ENCODE data around the gene TRPV4.
A peak's percentile ranks its signal among the peaks of the same experiment; 100 is the strongest.

TRPV4 gene

DNA sequence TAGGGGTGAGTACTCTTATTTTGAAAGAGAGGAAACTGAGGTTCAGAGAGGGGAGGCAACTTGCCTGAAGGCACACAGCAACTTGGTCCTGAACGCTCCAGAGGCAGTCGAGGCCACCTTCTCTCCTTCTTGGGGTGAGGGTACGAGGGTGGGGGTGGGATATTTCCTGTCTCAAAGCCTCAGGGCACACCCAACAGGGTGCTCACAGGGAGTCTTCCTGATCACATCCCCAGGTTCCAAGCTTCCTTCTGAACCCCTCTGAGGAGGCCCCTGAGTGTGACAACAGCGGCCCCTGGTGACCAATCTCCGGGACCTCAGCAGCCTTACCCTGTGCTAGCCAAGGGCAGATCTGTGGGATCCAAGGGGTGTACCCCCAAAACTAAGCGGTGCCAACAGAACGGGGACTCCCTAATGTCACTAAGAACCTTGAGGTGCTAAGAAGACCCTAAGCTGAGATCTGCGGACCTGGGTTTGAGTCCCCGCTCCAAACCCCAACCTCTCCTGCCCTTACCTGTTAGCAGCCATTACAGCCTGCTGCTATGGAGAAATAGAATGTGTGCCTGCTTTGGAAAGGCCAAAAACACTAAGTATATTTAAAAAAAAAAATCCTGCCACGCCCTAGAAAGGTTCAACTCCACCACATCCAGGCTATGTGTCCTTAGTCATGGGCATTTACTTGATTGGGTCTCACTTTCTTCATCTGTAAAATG is 57.9 kb downstream of the TRPV4 start:
- DNase-seq = peak; percentile 60

DNA sequence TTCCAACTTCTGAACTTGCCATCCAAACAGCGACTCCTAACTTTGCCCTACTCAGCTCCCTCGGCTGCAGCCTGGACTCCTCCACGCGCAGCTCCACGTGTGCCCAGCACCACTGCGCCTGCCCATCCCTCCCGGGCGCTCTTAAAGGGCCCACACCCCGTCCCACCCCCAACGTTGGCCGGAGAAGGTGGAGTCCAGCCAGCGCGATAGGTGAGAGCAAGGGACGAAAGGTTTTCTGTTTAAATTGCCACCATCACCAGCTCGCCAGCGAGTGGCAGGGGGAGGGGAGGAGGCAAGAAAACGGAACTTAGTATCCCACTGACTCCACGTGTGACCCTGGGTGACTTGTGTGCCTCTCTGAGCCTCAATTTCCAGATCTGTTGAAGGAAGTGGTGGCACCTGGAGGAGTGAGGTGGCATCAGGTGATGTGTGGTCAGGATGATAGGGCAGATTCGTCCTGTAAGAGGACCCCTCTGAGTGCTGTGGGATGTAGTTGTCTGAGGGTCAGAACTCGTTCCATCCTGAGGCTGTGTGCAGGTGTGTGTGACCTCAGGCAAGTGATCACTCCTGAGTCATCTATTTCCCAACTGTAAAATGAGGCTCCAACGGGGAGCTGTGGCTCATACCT is 59.7 kb downstream of the TRPV4 start:
- DNase-seq = no peak

DNA sequence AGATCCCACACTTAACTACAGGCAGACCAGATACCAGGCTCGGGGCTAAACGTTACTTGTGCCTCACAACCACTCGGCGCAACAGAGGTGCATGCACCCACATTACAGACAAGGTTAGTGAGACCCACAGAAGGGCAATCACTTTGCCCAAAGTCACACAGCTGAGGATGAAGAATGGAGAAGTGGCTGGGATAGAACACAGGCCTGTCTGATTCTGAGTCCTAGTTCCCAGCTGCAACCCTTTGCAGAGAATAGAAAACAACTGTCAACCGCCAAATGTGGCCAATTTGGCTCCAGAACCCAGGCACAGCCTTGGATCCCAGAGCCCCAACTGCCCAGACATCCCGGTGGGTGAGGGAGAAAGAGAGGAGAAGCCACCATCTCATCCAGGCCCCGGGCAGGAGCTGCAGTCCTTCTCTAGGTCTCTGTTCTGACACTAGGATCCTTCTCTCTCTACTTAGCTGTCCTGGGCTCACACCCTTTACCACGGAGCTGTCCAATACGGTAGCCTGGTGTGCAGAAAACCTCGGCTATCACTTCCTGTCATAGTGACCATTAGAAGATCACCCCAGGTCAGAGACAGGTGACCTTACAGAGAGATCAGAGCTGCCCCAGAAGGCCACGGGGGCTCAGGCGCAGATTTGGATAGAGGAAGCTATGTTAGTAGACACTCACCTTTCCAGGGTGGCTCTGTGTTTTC is 60.4 kb downstream of the TRPV4 start:
- no peak for DNase-seq

DNA sequence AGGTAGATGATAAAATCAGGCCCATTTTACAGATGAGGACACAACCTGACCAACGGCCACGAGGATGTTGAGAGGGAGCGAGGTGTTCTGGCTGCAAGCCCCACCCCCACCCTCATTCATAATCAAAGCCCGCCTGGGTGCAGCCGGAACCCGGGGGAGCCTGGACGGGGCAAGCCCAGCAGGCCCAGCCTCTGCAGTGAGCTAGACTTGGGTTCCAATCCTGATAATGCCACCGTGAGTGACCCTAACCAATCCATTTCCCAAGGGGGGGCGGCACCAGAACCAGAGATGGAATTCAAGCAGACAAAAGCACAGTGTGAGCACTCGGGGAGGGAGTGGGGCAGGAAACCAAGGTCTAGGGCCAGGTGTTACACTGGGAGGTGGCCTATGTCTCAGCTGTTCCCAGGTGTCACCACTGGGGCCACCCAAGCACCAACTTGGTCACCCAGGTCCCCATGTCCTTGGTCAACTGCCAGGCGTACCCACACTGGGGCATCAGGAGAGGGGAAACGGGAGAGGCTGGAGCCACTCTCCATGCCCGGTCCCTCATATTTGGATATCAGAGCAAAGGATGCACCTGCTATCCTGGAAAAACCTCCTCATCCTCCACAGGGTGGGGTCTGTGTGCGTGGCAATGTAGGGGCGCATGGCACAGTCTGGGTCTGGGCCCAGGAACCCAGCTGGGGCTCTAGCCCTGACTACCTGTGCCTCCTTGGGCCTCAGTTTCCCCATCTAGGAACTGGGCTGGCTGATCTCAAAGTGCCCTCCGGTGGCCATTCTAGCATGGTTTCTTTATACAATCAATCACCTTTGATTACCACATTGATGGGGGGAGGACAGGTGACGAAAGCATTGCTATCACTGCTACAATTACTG is 61.2 kb downstream of the TRPV4 start:
- DNase-seq = no peak

DNA sequence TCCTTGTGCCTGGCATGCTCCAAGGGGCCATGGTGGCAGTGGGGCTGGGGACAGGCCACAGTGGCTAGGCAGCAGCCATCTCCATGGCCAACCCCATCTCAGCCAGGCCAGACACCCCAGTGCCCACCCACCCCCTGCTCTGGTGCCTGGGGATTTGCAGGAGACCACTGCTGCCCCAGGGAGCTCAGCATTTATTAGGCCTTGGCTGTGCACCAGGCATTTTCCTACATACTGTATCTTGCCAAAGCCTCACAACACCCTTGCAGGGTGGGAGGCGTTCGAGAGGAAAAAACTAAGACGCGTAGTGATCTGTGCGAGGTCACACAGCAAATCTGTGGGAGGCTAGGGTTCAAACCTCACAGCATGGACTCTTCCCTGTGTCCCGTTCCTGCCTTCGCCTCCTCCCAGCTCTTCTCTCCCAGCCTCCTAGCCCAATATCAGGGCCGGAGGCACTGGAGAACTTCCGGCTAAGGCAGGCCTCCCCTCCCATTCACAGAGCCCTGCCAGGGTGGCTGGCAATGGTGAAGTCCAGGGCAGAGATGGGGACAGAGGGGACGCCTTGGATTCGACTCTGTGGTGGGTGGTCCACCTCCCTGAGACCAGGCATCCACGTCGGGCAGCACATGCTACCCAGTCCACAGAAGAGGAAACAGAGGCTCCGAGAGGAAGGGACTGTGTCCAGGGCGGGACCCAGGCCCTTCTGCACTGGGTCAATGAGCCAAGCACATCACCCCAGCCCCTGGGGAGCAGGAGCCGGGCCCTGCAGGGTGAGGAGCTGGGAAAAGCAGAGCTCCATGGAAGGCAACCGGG is 62.1 kb downstream of the TRPV4 start:
- DNase-seq = no peak

DNA sequence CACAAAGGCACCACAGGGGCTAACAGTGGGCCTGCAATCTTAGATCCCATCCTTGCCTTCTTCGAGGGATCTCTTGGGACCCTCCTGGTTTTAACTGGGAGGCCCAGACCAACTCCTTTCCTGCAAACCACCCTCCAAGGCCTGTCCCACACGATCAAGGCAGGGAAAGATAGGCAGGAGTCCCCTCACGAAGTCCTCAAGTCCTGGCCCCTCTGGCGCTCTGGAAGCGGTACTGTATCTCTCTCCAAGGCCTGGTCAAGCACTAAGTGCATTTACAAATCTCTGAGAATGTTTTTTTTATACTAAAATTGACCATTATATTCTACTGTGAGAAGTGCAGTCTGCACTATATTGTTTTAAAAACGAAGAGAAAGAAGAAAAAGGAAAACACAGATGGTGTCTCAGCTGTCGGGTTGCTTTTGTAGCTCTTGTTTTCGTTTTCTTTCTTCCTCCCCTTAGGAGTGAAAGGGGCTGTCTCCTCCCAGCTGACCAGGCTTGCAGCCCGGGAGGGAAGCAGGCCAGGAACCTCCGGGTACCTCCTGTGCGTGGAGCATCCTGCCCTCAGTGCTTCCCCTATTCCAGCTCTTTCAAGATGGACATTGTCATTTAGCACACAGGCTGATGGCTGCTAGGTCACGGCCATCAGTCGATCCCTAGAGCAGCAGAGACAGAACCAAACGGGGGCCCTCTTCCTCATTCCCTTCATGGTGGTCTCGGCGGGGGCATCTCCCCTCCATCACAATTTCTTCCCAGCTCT is 62.9 kb downstream of the TRPV4 start:
- DNase-seq = no peak

DNA sequence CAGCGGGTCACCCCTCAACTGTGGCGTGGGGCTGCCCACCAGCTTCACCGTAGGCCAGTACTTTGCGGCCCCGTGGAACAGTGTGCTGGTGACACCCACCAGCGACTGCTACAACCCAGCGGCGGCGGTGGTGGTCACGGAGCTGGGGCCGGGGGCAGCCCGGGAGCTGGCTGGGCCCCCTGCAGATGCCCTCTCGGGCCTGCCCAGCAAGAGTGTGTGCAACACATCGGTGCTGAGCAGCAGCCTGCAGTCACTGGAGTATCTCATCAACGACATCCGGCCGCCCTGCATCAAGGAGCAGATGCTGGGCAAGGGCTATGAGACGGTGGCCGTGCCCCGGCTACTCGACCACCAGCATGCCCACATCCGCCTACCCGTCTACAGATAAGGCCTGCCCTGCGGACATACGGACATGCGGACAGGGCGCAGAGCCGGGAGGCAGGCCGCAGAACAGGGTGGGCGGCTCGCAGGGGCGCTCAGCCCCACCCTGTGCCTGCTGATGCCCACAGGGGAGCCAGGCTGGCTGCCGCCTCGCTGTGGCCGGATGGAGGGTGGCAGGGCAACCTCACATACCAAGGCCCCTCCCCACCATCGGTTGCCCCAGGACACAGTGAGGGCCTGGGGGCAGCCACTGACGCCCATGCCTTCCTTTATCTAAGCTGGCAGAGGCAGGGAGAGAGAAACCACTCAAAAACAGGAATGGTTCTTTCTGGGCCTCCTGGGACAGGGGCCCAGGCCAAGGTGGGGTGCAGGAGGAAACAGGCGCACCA is 64.1 kb downstream of the TRPV4 start:
- DNase-seq = no peak

DNA sequence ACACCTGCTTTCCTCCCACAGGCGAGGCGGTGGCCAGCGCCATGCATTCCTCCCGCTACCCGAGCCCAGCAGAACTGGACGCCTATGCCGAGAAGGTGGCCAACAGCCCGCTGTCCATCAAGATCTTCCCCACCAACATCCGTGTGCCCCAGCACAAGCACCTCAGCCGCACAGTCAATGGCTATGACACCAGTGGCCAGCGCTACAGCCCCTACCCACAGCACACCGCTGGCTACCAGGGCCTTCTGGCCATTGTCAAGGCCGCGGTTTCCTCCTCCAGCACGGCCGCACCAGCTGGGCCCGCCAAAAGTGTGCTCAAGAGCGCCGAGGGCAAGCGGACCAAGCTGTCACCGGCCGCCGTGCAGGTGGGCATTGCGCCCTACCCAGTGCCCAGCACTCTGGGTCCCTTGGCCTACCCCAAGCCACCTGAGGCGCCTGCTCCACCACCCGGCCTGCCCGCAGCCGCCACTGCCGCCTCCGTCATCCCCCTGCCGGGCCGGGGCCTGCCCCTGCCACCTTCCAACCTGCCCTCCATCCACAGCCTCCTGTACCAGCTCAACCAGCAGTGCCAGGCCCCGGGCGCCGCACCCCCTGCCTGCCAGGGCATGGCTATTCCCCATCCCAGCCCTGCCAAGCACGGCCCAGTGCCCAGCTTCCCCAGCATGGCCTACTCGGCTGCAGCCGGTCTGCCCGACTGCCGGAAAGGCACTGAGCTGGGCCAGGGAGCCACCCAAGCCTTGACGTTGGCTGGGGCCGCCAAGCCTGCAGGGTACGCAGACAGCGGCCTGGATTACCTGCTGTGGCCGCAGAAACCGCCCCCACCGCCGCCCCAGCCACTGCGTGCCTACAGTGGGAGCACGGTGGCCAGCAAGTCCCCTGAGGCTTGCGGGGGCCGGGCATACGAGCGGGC is 65.0 kb downstream of the TRPV4 start:
- no peak for DNase-seq

DNA sequence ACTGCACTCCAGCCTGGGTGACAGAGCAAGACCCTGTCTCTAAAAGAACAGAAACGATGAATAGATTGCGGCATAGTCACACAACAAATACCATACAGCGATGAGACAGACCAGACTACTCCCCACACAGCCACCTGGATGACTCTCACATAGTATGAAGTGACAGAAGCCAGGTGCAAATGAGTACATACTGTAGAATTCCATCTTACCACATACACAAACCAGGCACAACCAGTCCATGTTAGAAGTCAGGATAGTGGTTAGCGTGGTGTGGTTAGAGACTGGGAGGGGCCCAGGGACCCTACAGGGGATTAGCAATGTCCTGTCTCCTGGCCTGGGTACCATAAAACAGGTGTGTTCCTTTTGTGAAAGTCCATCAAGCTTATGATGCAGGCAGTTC is 65.7 kb downstream of the TRPV4 start:
- DNase-seq = no peak

DNA sequence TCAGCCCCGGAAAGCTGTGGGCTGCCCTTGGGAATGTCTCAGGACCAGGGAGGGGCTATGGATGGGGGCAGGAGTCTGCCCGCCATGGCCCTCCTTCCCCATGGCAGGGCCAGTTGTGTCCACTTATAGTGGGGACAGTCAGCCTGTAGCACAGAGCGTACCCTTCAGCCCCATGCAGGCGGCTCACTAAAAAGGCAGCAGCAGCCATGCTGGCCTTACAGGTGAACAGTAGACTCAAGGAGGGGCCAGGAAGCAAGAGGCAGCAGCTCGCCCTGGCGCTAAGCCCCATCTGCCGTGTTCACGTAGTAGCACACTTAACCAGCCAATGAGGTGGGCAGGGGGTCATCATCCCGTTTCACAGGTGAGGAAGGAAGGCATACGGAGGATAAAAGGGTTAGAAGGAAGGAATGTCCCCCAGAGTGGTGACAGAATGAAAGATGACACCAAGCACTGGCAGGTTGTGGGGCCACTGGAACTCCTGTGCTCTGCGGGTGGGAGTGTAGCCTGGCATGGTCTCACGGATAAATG is 66.9 kb downstream of the TRPV4 start:
- no peak for DNase-seq

DNA sequence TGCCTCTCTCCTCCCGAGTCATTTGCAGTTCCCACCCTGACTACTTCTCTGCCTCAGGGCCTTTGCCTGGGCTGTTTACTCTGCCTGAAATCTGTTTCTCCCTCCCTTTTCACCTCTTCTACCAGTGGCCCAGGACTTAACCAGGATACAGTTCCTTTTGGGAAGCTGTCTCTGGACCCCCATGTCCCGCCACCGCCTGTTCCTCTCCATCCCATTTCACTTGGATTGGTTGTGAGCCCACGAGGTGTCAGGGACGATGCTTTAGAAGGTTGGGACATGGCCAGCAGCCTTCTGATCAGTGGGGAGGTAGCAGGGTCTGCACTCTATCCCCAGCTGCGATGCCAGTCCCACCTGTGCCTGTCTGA is 67.8 kb downstream of the TRPV4 start:
- no peak for DNase-seq

DNA sequence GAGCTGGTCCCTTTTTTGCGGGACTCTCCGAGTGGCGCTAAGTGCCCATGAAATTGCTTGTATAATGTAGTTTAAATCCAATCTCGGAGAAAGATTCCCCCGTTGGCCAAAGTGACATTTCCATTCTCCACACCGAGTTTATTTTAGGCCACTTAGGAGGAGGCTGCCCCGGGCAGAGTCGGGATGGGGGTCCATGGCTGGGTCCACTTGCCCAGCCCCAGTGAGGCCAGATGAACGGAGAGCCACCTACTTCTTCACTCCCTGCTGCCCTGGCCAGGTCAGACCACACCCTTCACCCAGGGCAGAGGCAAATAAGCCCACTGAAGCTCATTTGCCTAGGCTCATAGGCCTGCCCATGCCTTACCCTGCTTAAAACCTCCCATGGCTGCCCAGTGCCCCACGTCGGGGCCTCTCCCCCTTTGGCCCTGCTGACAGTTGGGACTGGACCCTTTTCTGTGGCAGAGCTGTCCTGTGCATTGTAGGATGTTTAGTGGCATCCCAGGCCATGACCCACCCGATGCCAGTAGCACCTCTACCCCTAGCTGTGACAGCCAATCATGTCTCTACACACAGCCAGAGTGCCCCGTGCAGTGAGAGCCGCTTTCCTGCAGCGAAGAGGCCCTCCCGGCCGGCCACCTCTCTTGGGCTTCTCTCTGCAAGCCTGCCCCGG is 68.3 kb downstream of the TRPV4 start:
- no peak for DNase-seq

DNA sequence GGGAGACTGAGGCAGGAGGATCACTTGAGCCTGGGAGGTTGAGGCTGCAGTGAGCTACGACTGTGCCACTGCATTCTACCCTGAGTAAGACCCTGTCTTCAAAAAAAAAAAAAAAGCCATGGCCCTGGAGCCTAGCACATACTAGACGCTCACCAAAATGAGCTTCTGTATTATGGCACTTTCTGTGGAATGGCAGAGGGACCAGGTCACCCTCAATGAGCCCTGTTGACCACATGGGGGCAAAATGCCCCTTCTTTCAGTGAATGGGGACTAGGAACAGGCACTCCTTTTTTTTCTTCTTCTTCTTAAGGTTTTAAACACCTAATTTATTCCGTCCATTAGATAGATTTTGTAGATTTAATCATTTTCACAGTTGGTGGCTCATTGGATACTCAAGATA is 69.1 kb downstream of the TRPV4 start:
- DNase-seq = no peak

DNA sequence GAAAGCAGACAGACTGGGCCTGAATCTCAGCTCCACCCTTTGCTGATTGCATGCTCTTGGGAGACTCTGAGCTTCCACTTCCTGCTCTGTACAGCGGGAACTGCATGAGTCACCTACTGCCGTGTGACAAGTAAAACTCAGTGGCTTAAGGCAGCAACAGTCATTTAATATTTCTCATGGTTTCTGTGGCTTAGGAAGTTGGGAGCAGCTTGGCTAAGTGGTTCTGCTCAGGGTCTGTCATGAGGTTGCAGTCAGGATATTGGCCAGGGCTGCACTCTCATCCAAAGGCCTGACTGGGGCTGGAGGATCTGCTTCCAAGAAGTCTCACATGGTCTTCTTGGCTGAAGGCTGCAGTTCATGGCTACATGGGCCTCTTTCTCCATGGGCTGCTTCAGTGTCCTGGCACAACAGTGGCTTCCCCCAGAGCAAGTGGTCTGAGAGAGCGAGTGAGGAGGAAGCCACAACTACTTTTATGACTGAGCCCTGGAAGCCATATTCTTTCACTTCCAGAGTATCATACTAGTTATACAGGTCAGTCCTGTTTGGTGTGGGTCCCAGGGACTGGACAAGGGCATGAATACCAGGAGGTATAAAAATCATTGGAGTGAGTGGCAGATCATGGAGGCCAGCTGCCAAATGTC is 69.9 kb downstream of the TRPV4 start:
- DNase-seq = no peak

DNA sequence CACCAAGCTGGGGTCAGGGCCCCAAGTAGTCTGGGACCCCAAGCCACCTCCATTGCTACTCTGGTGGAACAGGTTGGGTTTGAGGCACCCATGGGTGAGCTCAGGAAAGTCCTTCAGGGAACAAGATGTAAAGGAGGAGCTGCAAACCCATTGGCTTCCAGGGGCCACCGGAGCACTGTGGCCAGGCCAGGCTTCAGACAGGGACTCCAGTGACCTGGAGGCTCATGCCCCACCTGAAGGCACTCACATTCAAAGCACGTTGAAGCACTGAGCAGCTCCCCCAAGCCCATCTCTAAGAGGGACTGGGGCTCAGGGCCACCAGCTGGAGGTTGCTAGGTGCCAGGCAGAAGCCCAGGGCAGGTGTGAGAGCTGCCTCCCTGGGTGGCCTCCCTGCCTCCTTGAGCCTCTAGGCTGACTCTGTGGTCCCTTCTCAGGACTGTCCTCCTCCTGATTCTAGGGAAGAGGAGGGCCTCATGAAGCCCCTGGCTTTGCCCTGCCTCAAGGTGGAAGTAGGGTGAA is 70.5 kb downstream of the TRPV4 start:
- DNase-seq = no peak

DNA sequence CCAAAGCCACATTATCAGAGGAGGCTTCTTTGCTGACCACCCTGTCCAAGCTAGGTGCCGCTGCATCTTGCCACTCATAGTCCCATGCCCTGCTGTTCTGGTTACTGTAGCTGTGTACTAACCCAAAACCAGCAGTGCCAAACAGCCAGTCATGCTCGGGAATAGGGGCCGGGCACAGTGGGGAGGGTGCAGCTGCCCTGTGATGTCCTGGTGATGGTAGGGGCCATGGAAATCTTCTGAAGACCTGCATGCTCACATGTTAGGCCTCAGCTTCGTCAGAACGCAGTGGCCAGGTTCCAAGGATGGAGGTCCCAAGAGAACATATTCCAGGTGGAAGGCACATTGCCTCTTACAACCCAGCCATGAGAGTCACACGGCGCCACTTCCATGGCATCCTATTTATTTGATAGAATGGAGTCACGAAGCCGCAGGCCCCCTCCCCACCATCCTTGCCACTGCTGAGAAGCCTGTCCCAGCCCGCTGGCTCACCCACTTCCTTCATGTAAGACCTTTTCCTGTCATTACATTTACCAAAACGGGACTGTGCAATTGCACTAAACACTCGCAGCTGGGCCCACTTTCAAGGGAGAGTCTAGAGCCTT is 71.0 kb downstream of the TRPV4 start:
- no peak for DNase-seq

Data from activated CD4-positive, alpha-beta T cell treated with anti-CD3 and anti-CD28 coated beads for 1 hour (primary cell).